ENCODE data around the gene RAB3A. TPM values are rescaled to one million over a fixed set of nuclear protein-coding genes. Genes with fewer than 3 reads are reported as not detected.
A peak's percentile ranks its signal among the peaks of the same experiment; 100 is the strongest.

Gene RAB3A
- total and polyA plus RNA-seq, 9 of the 15 experiments (the other 6 are each of a cell fraction or from before 2014, with no cell fraction given): 0.17 to 5.1 (median 0.90) TPM; not detected in 1

GRCh38 chr19:18160493-18160970, 43.3 kb downstream of the RAB3A start:
- 7% methylated on average over 12 of the region's 13 CpGs for WGBS (ENCODE audit: insufficient coverage, low coverage, missing lambda C conversion rate)
- peaks cover 3% of the 10 kb centered on the region for H3K9me1 ChIP-seq (ENCODE audit: control insufficient read depth, insufficient read depth, low read length)
- peak; percentile 77 for FAIRE-seq
- H2AFZ ChIP-seq (ENCODE audit: low read depth, low read length): peak overlapping the region; percentile 54
- peaks cover 33 to 56% of the 10 kb centered on the region in 2 experiments for H3K4me1 ChIP-seq (replicated peaks in 1 of 2; ENCODE audit: control insufficient read depth in 2 of 2, insufficient read depth in 2 of 2, low read length in 2 of 2)
- intact Hi-C loops (cut with micrococcal nuclease): loop anchor here (10.0 kb wide), 1 partner anchor 156 kb away; the partner anchor contains the start of gene ARRDC2
- H4K20me1 ChIP-seq (replicated peaks; ENCODE audit: control insufficient read depth, insufficient read depth, low read length): peaks cover 16% of the 10 kb centered on the region
- H3K4me2 ChIP-seq (ENCODE audit: insufficient read depth, low read length): peak overlapping the region; percentile 75
- H3K79me2 ChIP-seq (ENCODE audit: control insufficient read depth, insufficient read depth, low read length): peaks cover 43% of the 10 kb centered on the region
- in situ Hi-C loops (cut with MboI): loop anchor here (10.0 kb wide), 1 partner anchor 156 kb away; the partner anchor contains the start of gene ARRDC2
- ATAC-seq: peak; percentile 12
- peak overlapping the region; percentile 77 to 94 for H3K9ac ChIP-seq (ENCODE audit: insufficient read depth in 1 of 2, low read depth in 2 of 2, low read length in 2 of 2)
- CTCF ChIA-PET (ENCODE audit: low intra/inter-chr PET ratio): interaction anchor here (0.6 to 2.3 kb wide), 3 partner anchors 8 to 96 kb away, joined by 3 to 12 read pairs (median 3); no protein-coding TSS in a partner anchor
- H3K36me3 ChIP-seq (ENCODE audit: control insufficient read depth, insufficient read depth, low read length): peaks cover 70% of the 10 kb centered on the region; the same call in 2 of the 3 replicates
- H3K9me3 ChIP-seq (replicated peaks; ENCODE audit: control insufficient read depth, insufficient read depth, low read depth, low read length): no peaks in the 10 kb centered on the region
- DNase-seq (ENCODE audit: extremely low read depth in 1 of 4, low spot score in 3 of 4): peak in 2 of 4 experiments; percentile 60 to 63
- H3K27ac ChIP-seq (ENCODE audit: extremely low read depth, low read depth, low read length): peak overlapping the region; percentile 84
- POLR2A ChIA-PET: interaction anchor here (0.7 to 0.8 kb wide), 2 partner anchors 67 to 225 kb away, joined by 3 read pairs; partner anchors contain the start of gene GDF15
- H3K4me3 ChIP-seq: peak overlapping the region; percentile 40
- no TSS peak for BruUV-seq (replicated peaks)
- no peaks in the 10 kb centered on the region for H3K27me3 ChIP-seq (ENCODE audit: control insufficient read depth in 2 of 2, insufficient read depth in 2 of 2, low read length in 2 of 2)
- TF ChIP-seq SREBF1 (IDR thresholded peaks at IDR 0.05; ENCODE audit: borderline replicate concordance, low read depth, low read length): no peak
- no peak for TF ChIP-seq BRD4 (IDR thresholded peaks at IDR 0.05)
- no peak for TF ChIP-seq CLOCK (CRISPR knock-in tag; IDR thresholded peaks at IDR 0.05; ENCODE audit: borderline replicate concordance)
- TF ChIP-seq ZFP36 (IDR thresholded peaks at IDR 0.05; ENCODE audit: low read depth, low read length, partially characterized antibody): peak; percentile 65
- no peak for TF ChIP-seq MAFF (IDR thresholded peaks at IDR 0.05; ENCODE audit: low read length)
- TF ChIP-seq PRPF4 (IDR thresholded peaks at IDR 0.05; ENCODE audit: insufficient read depth, low read depth, low read length, poor library complexity, severe bottlenecking): no peak
- TF ChIP-seq ELF2 (CRISPR knock-in tag; IDR thresholded peaks at IDR 0.05): no peak
- TF ChIP-seq, protein P1, sequence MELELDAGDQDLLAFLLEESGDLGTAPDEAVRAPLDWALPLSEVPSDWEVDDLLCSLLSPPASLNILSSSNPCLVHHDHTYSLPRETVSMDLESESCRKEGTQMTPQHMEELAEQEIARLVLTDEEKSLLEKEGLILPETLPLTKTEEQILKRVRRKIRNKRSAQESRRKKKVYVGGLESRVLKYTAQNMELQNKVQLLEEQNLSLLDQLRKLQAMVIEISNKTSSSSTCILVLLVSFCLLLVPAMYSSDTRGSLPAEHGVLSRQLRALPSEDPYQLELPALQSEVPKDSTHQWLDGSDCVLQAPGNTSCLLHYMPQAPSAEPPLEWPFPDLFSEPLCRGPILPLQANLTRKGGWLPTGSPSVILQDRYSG (tag; conservative IDR thresholded peaks at IDR 0.05; ENCODE audit: low read depth): 0 out of 2 replicates have a peak, but pooled peaks have one; percentile 39
- TF ChIP-seq BACH1 (tag; IDR thresholded peaks at IDR 0.05): no peak
- no peak for TF ChIP-seq KAT8 (IDR thresholded peaks at IDR 0.05; ENCODE audit: low read depth)
- TF ChIP-seq, protein P2, sequence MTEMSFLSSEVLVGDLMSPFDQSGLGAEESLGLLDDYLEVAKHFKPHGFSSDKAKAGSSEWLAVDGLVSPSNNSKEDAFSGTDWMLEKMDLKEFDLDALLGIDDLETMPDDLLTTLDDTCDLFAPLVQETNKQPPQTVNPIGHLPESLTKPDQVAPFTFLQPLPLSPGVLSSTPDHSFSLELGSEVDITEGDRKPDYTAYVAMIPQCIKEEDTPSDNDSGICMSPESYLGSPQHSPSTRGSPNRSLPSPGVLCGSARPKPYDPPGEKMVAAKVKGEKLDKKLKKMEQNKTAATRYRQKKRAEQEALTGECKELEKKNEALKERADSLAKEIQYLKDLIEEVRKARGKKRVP (CRISPR knock-in tag; IDR thresholded peaks at IDR 0.05): no peak
- TF ChIP-seq PHB (CRISPR knock-in tag; IDR thresholded peaks at IDR 0.05): 0 out of 2 replicates have a peak, but pooled peaks have one; percentile 26
- no peak for TF ChIP-seq THAP7 (CRISPR knock-in tag; IDR thresholded peaks at IDR 0.05)
- TF ChIP-seq RBM25 (IDR thresholded peaks at IDR 0.05; ENCODE audit: low read depth, low read length, severe bottlenecking): peak; percentile 55
- TF ChIP-seq ZNF224 (CRISPR knock-in tag; IDR thresholded peaks at IDR 0.05): no peak
- TF ChIP-seq NFE2L1 (tag; IDR thresholded peaks at IDR 0.05; ENCODE audit: borderline replicate concordance, low read depth): no peak
- TF ChIP-seq XRCC5 (IDR thresholded peaks at IDR 0.05; ENCODE audit: low read depth, low read length): 0 out of 2 replicates have a peak, but pooled peaks have one; percentile 20
